Measurements from ENCODE around the gene ADISSP.
"Not testable (repeated sequence)": the region's sequence is repeated elsewhere in the genome, so short reads cannot be mapped to it uniquely, and the experiment has no call there.

ADISSP gene

DNA sequence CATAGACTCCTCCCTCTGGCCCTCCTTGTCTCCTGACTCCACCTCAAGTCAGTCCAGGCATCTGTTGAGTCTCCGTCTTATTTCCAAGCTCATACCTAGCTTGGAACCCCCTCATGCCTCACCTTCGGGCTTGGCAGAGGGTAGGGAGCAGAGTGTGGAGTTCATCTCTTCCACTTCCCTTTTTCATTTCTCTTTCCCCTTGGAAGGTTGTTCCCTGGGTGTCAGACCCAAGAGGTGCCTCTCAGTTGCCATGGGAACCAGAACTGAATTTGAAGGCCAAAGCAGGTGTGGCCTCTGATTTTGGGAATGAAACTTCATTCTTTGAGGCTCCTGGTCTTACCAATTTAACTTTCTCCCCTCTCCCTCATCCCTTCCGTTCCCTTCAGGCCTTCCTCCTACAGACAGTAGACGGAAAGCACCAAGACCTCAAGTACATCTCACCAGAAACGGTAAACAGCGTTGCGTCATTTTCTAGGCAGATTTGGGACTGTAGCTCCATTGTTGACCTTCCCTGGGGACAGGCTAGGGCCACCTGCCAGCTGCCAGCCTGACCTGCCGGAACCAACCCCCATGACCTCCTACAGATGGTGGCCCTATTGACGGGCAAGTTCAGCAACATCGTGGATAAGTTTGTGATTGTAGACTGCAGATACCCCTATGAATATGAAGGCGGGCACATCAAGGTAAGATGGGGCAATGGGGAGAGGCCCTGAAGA, 35.1 kb upstream of the ADISSP start:
- Histone ChIP-seq H3K4me1 (ENCODE audit: insufficient read depth, low read length) (peaks cover 40% of the 10 kb centered on the region), H3K36me3 (ENCODE audit: insufficient read depth, low read length) (no peaks in the 10 kb centered on the region), H3K9ac (ENCODE audit: low read depth, low read length) (no peak overlapping the region), H3K9me3 (ENCODE audit: control insufficient read depth, insufficient read depth, low read length) (no peaks in the 10 kb centered on the region)

DNA sequence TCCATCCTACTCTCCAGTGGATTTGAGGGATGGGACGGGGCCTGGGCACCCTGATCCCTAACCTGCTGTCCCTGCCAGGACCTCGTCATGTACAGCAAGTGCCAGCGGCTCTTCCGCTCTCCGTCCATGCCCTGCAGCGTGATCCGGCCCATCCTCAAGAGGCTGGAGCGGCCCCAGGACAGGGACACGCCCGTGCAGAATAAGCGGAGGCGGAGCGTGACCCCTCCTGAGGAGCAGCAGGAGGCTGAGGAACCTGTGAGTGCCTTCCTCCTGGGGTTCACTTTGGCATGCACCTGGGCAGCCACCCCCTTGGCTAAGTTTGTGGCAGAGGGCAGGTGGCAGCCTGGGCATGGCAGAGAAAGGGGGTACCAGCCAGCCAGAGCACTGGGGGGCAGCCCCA, 34.3 kb upstream of the ADISSP start:
- H3K9ac ChIP-seq (ENCODE audit: low read depth, low read length) = no peak overlapping the region
- H3K4me1 ChIP-seq (ENCODE audit: insufficient read depth, low read length) = peaks cover 37% of the 10 kb centered on the region
- no peaks in the 10 kb centered on the region for H3K9me3 ChIP-seq (ENCODE audit: control insufficient read depth, insufficient read depth, low read length)
- H3K36me3 ChIP-seq (ENCODE audit: insufficient read depth, low read length) = no peaks in the 10 kb centered on the region

DNA sequence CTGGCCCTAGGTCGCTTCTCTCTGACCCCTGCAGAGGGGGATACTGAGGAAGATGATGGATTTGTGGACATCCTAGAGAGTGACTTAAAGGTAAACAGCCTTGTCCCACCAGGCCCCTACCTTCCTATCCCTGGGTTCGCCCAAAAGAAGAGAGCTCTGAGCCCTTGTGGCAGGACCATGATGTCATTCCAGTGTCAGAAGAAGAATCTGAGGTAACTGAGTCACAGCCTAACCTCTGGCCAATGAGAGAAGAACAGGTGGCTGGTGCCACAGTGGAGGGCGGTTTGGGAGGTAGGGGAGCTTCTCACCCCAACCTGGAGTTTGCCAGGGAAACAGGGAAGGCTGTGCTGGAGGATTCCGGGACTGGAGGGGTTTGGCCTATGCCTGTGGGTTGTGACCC, 33.7 kb upstream of the ADISSP start:
- H3K9ac ChIP-seq (ENCODE audit: low read depth, low read length) = no peak overlapping the region
- H3K36me3 ChIP-seq (ENCODE audit: insufficient read depth, low read length) = no peaks in the 10 kb centered on the region
- H3K9me3 ChIP-seq (ENCODE audit: control insufficient read depth, insufficient read depth, low read length) = no peaks in the 10 kb centered on the region
- peaks cover 37% of the 10 kb centered on the region for H3K4me1 ChIP-seq (ENCODE audit: insufficient read depth, low read length)

DNA sequence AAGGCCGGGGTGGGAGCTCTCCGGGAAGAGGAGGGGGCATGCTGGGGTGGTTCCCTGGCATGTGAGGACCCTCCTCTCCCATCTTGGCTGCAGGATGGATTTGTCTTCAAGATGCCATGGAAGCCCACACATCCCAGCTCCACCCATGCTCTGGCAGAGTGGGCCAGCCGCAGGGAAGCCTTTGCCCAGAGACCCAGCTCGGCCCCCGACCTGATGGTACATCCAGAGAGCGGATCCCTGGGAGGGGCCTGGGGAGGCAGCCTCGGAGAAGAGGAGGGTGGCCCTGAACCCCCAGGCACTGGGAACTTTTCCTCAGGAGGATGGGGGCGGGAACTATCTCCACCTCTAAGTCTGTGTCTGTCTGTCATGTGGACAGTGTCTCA, 33.3 kb upstream of the ADISSP start:
- Histone ChIP-seq H3K36me3 (ENCODE audit: insufficient read depth, low read length) (no peaks in the 10 kb centered on the region), H3K9me3 (ENCODE audit: control insufficient read depth, insufficient read depth, low read length) (no peaks in the 10 kb centered on the region), H3K9ac (ENCODE audit: low read depth, low read length) (no peak overlapping the region), H3K4me1 (ENCODE audit: insufficient read depth, low read length) (peaks cover 37% of the 10 kb centered on the region)

DNA sequence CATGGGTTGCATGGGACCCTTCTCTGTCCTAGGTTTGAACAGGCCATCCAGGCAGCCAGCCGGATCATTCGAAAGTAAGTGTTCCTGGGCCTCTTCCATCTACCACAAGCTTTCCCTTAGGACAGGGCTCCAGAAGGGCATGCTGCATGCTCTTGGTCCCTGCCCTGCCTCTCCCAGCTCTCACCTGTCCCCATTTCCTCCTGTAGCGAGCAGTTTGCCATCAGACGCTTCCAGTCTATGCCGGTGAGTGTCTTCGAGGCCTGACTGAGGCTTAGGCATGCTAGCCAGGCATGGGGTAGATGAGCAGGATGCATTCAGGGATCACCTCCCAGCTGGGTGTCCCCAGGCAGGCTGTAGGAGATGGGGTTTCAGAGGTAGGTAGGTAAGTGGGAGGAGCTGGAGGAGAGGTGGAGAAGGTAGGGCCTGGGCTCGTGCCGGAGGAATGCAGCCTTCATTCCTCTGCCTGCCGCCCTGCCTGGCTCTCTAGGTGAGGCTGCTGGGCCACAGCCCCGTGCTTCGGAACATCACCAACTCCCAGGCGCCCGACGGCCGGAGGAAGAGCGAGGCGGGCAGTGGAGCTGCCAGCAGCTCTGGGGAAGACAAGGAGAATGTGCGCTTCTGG, 32.8 kb upstream of the ADISSP start:
- Histone ChIP-seq H3K9me3 (ENCODE audit: control insufficient read depth, insufficient read depth, low read length) (no peaks in the 10 kb centered on the region), H3K9ac (ENCODE audit: low read depth, low read length) (no peak overlapping the region), H3K36me3 (ENCODE audit: insufficient read depth, low read length) (no peaks in the 10 kb centered on the region), H3K4me1 (ENCODE audit: insufficient read depth, low read length) (peaks cover 33% of the 10 kb centered on the region)

DNA sequence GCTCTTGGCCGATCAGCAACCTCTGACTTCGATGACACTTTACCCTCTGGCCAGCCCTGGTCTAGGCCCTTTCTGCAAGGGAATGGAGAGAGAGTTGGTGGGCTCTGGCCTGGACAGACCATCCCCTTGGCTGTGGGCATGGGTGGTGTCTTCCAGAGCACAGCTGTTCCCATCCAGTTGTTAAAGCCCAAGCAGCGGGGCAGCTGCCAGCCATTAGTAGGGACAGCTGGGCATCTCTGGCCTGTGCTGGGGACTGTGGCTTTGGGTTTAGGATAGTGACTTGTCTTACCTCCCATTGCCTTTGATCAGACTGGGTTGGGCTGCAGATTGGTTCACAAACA, 31.3 kb upstream of the ADISSP start:
- H3K9me3 ChIP-seq (ENCODE audit: control insufficient read depth, insufficient read depth, low read length) = no peaks in the 10 kb centered on the region
- peaks cover 33% of the 10 kb centered on the region for H3K4me1 ChIP-seq (ENCODE audit: insufficient read depth, low read length)
- no peaks in the 10 kb centered on the region for H3K36me3 ChIP-seq (ENCODE audit: insufficient read depth, low read length)
- H3K9ac ChIP-seq (ENCODE audit: low read depth, low read length) = no peak overlapping the region

DNA sequence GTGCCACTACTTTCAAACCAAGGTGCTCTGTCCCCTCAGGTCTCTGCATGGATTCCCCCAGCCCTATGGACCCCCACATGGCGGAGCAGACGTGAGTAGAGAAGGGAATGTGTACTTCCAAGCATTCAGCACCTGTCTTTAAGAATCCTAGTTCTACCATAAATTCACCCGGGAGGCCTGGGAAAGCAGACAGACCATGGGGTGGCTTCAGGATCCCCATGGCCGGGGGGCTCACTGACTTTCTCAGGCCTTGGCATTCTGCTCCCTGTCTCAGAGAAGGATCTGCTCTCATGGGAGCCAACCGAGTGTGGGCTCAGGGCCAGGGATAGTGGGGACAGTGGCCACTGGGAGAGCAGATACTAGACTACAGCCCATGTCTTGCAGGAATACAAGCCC, 30.8 kb upstream of the ADISSP start:
- no peaks in the 10 kb centered on the region for H3K36me3 ChIP-seq (ENCODE audit: insufficient read depth, low read length)
- H3K9me3 ChIP-seq (ENCODE audit: control insufficient read depth, insufficient read depth, low read length) = no peaks in the 10 kb centered on the region
- H3K4me1 ChIP-seq (ENCODE audit: insufficient read depth, low read length) = peaks cover 33% of the 10 kb centered on the region
- no peak overlapping the region for H3K9ac ChIP-seq (ENCODE audit: low read depth, low read length)

DNA sequence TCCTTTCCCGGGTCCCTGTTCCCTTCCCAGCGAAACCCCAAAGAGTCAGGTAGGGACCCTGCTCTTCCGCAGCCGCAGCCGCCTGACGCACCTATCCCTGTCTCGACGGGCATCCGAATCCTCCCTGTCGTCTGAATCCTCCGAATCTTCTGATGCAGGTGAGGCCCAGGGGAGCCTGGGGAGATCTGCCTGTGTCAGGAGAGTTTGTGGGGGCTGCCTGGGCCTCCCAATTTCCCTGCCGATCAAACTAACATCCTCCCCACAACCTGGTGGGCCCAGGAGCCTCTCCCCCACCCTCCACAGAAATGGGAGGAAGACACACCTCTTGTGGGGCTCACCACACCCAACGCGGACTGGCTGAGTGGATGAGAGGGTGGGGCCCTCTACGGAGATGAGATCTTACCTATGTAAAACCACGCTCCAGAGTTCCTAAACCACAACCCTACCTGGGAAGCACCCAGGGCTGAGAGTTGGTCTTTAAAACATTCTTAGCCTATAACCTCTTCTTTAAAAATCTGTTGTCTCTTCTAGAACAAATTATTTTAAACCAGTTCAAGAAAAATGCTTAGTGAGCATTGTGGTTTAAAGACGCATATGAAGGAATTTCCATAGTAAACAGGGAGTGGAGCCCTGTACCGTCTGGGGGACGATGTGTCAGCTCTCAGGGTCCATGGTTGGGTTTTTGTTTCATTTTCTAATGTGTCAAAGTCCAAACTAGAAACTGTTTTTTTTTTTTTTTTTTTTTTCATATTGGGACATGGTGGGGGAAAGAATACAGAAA, 30.2 kb upstream of the ADISSP start:
- Histone ChIP-seq H3K9ac (ENCODE audit: low read depth, low read length) (peak overlapping the region; percentile 63; the same call in 1 of the 2 replicates), H3K36me3 (ENCODE audit: insufficient read depth, low read length) (no peaks in the 10 kb centered on the region), H3K4me1 (ENCODE audit: insufficient read depth, low read length) (peaks cover 33% of the 10 kb centered on the region), H3K9me3 (ENCODE audit: control insufficient read depth, insufficient read depth, low read length) (no peaks in the 10 kb centered on the region)

DNA sequence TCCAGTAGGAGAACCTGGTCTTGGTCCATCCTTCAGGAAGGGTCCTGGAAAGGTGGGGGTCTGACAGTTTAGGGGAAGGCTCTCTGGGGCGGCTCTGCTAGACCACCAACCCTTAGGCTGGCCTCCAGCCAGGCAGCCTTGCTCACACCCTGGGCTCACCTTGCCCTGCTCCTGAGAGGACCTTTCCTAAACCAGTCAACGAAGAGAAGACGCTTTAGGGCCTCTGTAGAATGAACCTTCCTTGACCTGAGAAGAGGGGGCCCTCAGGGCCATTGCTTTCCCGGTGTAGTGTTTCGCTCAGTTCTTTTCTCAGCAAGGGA, 29.6 kb upstream of the ADISSP start:
- peak overlapping the region; percentile 63; the same call in 1 of the 2 replicates for H3K9ac ChIP-seq (ENCODE audit: low read depth, low read length)
- no peaks in the 10 kb centered on the region for H3K9me3 ChIP-seq (ENCODE audit: control insufficient read depth, insufficient read depth, low read length)
- H3K4me1 ChIP-seq (ENCODE audit: insufficient read depth, low read length) = peaks cover 33% of the 10 kb centered on the region
- no peaks in the 10 kb centered on the region for H3K36me3 ChIP-seq (ENCODE audit: insufficient read depth, low read length)

DNA sequence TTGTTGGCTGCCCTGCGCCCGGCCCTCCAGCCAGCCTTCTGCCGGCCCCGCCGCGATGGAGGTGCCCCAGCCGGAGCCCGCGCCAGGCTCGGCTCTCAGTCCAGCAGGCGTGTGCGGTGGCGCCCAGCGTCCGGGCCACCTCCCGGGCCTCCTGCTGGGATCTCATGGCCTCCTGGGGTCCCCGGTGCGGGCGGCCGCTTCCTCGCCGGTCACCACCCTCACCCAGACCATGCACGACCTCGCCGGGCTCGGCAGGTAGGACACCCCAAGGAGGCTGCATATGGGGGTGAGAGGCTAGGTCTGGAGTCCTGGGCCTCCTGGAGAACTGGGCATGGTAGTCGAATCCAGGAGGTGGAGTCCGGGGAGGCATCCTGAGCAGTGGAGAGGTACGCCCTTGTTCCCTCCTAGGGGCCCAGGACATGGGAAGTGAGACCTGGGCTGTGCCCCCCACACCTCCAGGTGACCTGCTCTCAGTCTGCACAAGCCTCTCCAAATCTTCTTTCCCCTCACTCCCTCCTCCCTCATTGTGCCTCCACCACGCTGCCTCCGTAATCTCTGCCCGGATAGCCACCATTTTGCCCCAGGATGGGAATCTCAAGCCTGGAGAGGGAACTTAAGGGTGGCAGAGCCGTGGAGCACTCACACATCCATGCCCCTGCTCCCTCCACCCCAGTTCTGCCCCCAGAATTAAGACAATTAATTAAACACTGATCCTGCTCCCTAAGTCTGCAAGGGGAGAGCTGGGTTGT, 29.1 kb upstream of the ADISSP start:
- Histone ChIP-seq H3K9me3 (ENCODE audit: control insufficient read depth, insufficient read depth, low read length) (no peaks in the 10 kb centered on the region), H3K36me3 (ENCODE audit: insufficient read depth, low read length) (no peaks in the 10 kb centered on the region), H3K9ac (ENCODE audit: low read depth, low read length) (peak overlapping the region; percentile 63), H3K4me1 (ENCODE audit: insufficient read depth, low read length) (peaks cover 33% of the 10 kb centered on the region)

DNA sequence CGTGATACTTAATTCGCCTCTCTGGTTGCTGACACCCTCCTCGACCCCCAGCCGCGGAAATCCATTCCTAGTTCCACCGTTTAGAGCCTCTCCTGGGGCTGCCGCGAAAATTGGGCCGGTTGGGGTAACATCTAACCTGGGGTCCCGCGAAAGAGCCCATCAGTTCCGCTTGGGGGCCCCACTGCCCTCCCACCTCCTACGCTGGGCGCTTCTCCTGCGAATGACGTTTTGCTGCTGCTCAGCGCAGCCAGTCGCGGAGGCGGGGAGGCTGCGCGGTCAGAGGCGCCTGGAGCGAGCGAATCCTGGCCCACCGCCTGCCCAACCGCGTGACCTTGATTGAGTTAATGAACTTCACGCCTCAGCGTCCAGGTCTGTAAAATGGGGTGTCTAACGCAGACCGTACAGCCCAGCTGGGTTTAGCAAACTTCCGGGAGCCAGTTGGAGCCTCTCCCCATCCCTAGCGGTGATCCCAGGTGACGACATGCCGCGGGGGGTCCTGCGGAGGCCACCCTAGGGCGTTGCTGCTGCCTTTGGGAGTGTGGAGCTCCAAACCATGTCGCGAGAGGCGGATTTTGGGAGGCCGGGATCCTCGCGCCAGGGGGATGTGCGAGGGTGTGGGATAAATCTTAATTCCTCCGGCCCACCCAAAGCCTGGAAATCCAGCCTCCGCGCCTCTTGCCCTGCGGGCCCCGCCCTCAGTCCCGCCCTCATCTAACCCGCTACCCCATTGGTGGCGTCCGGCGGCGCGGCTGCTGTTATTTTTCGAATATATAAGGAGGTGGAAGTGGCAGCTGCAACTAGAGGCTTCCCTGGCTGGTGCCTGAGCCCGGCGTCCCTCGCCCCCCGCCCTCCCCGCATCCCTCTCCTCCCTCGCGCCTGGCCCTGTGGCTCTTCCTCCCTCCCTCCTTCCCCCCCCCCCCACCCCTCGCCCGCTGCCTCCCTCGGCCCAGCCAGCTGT, 28.2 kb upstream of the ADISSP start, which contains the start of gene CDC25B:
Gene CDC25B (plus strand): TSS at position 800 of the 958 bp plus-strand sequence. CDS start 222 bp downstream, outside the sequence.
- Histone ChIP-seq H3K9me3 (ENCODE audit: control insufficient read depth, insufficient read depth, low read length) (no peaks in the 10 kb centered on the region), H3K9ac (ENCODE audit: low read depth, low read length) (peak within 1 kb of the TSS; percentile 70), H3K4me1 (ENCODE audit: insufficient read depth, low read length) (peaks cover 30% of the 10 kb centered on the region), H3K36me3 (ENCODE audit: insufficient read depth, low read length) (no peaks in the 10 kb centered on the region)

DNA sequence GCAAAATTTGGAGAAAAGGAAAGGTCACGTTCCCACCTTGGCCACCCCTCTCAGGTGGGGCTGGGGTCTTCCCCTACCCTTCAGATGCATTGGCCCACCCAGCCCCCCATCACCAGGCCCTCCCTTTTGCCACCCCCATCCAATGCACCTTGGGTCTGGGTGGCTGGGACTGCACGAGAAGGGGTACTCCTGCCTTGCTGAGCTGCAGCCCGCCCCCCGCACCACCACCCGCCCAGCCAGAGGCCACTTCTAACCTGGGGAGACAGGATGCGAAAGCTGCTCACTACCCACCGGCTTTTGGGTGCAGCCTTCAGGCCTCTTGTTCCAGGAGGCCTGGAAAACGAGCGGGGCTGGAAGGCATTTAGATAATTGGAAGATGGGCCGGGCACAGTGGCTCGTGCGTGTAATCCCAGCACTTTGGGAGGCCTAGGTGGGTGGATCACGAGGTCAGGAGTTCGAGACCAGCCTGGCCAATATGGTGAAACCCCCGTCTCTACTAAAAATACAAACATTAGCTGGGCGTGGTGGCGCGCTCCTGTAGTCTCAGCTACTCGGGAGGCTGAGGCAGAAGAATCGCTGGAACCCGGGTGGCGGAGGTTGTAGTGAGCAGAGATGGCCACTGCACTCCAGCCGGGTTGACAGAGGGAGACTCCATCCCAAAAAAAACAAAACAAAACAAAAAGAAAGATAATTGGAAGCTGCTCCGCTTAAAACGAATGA, 27.3 kb upstream of the ADISSP start:
- Histone ChIP-seq H3K9me3 (ENCODE audit: control insufficient read depth, insufficient read depth, low read length) (no peaks in the 10 kb centered on the region), H3K9ac (ENCODE audit: low read depth, low read length) (no peak overlapping the region; the same call in 1 of the 2 replicates), H3K36me3 (ENCODE audit: insufficient read depth, low read length) (no peaks in the 10 kb centered on the region), H3K4me1 (ENCODE audit: insufficient read depth, low read length) (peaks cover 22% of the 10 kb centered on the region)

DNA sequence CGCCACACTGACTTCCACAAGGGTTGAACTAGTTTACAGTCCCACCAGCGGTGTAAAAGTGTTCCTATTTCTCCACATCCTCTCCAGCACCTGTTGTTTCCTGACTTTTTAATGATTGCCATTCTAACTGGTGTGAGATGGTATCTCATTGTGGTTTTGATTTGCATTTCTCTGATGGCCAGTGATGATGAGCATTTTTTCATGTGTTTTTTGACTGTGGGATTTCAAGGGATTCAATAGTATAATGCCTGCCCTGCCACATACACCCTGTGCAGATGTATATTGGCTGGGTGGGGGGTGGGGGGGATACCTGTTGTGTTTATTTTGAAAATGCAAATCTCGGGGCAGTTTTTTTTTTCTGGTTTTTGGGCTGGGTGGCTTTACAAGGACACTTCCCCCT, 26.6 kb upstream of the ADISSP start:
- not testable (repeated sequence) for H3K9me3 ChIP-seq (ENCODE audit: control insufficient read depth, insufficient read depth, low read length); H3K9ac ChIP-seq (ENCODE audit: low read depth, low read length); H3K36me3 ChIP-seq (ENCODE audit: insufficient read depth, low read length)
- H3K4me1 ChIP-seq (ENCODE audit: insufficient read depth, low read length) = peaks cover 18% of the 10 kb centered on the region

All from ES-I3 (cell line).